HL-60/S4 (cell line): Measurements from ENCODE around the gene CEMIP2.

Source experiments
- in situ Hi-C: fragments of 300-500 bp; cut with MboI; formaldehyde crosslinking; loops from 2 replicates; pipeline ENCODE4 v1.14.3; 2022; ENCODE audit warnings: low sequenced_read_pairs

Gene CEMIP2, protein sequence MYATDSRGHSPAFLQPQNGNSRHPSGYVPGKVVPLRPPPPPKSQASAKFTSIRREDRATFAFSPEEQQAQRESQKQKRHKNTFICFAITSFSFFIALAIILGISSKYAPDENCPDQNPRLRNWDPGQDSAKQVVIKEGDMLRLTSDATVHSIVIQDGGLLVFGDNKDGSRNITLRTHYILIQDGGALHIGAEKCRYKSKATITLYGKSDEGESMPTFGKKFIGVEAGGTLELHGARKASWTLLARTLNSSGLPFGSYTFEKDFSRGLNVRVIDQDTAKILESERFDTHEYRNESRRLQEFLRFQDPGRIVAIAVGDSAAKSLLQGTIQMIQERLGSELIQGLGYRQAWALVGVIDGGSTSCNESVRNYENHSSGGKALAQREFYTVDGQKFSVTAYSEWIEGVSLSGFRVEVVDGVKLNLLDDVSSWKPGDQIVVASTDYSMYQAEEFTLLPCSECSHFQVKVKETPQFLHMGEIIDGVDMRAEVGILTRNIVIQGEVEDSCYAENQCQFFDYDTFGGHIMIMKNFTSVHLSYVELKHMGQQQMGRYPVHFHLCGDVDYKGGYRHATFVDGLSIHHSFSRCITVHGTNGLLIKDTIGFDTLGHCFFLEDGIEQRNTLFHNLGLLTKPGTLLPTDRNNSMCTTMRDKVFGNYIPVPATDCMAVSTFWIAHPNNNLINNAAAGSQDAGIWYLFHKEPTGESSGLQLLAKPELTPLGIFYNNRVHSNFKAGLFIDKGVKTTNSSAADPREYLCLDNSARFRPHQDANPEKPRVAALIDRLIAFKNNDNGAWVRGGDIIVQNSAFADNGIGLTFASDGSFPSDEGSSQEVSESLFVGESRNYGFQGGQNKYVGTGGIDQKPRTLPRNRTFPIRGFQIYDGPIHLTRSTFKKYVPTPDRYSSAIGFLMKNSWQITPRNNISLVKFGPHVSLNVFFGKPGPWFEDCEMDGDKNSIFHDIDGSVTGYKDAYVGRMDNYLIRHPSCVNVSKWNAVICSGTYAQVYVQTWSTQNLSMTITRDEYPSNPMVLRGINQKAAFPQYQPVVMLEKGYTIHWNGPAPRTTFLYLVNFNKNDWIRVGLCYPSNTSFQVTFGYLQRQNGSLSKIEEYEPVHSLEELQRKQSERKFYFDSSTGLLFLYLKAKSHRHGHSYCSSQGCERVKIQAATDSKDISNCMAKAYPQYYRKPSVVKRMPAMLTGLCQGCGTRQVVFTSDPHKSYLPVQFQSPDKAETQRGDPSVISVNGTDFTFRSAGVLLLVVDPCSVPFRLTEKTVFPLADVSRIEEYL (N-terminal part only)

DNA sequence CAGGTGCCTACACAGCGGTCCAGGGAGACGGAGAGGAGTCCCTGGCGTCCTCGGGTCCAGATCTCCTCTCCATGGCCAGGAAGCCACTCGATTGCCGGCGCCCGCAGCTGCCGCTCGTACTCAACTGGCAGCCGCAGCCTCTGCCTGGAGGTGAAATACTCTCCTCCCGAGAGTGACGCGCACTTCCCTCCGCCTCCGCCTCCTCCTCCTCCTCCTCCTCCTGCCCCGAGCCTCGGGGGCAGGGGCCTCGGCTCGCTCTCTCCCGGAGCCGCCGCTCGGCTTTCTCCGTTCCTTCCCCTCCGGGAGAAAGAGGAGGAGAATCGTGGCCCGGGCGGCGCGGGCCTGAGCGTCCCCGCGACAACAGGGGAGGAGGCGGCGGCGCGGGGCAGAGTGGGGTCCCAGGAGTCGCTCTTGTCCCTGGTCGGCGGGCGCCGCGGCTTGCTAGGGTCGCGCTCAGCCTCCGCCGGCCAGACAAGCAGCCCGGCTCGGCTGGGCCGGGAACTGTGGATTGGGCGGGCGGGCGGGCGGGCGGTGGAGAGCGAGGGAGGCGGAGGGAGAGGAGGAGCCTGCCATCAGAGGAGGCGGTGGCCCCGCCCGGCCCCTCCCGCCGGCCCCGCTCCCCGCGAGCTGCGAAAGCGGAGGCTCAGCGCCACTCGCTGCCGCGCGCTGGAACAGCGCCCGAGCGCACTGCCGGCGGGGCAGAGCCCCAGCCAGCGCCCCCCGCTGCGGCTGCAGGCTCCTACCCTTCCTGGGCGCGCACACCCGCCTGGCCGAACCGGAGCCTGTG, at the start of gene CEMIP2:
TSS of gene CEMIP2 (minus strand) at position 126 of the 787 bp plus-strand sequence. CDS start 18,140 bp downstream, outside the sequence.
- in situ Hi-C loops: loop anchor here (25.0 kb wide), 1 partner anchor 156 kb away; no protein-coding TSS in a partner anchor

DNA sequence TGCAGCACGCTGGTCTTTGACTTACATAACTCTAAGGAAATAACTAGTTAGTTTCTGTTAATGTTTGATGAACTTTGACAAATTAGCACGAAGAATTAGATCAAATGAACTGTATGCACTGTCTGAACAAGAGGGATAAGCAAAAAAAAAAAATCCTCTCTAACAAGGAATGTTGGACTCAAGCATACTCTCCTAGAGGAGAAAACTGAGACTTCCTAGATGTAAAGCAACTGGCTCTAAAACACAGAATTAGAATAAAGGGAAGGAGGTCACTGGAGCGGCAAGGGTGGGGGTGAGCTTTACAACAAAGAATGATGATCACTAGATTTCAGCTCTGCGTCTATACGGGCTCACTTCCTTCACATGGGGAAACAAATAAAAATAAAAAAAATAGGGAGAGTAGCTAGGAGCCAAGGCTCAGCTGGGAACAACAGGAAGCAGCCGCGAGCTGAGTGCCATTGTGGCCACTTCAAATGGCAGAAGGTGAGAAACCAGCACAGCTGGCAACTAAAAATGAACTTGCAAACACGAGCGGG, 48.7 kb upstream of the CEMIP2 start:
- in situ Hi-C loops: loop anchor here (10.0 to 25.0 kb wide), 2 partner anchors 208 to 445 kb away; no protein-coding TSS in a partner anchor

DNA sequence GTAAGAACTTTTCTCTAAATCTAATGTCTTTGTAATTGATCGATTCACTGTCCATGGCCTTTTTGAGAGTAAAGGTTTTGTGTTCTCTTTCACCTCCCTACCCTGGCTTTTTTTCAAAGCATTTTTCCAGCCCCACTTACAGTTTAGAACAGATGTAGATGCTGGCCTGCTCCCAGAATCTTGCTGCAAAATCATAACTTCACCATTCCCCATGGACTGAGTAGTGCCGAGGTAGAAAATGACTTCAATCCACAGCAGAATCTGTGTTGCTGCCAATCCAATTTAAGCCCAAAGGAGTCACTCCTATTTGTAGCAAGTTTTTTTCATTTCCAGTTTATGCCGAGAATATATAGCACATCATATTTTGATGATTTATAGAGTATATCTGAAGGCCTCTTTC, 46.5 kb upstream of the CEMIP2 start:
- in situ Hi-C loops: loop anchor here (10.0 to 25.0 kb wide), 2 partner anchors 210 to 447 kb away; no protein-coding TSS in a partner anchor

DNA sequence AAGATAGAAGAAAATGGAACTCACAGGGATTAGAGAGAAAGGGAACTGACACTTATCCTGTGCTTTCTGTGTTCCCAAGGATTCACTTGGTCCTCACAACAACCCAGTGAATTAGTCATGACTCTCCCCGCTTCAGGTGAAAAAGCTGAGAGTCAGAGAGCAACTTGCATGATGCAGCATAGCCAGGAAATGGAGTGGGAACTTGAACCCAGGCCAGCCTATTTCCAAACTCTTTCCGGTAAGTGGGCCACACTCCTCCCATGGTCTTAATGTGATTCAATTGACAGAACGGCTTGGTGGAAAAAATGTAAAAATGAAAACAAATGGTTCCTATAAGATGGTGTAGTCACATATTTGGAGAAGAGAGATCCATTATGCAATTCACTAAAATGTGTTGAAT, 45.9 kb upstream of the CEMIP2 start:
- in situ Hi-C loops: loop anchor here (10.0 to 25.0 kb wide), 2 partner anchors 211 to 448 kb away; no protein-coding TSS in a partner anchor

DNA sequence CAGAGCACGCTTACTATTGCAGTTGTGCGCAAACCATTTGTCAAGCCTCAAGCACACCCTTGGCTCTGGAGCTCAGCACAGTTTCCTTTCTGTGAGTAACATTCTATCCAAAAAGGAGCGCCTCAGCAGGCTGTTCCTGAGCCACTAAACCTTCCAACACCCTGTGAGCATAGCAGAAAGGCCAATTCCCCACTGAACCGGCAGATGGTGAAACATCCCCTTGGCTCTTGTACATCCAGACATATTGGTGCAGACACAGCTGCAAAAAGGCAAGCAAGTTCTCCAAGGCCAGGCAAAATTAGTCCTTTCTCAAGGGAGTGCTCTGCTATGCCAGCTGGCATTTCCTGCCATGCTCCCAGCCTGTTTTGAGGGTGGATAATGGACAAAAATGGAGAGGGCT, 44.1 kb upstream of the CEMIP2 start:
- in situ Hi-C loops: loop anchor here (10.0 to 25.0 kb wide), 2 partner anchors 212 to 450 kb away; no protein-coding TSS in a partner anchor

DNA sequence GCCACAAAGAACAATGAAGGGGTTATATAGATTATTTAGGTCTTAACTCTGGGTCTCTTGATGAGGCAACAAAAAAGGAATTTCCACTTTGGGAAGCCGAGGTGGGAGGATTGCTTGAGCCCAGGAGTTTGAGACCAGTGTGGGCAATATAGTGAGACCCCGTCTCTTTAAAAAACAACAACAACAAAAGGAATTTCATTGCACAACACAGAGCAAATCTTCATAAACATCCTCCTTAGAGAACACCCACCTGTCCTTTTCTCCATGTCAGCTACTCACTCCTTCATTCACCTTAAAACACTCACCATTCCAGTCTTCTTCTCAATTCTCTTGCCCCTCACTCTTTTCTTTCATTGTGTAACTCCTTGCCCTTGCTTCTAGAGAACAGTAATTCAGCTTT, 39.8 kb upstream of the CEMIP2 start:
- in situ Hi-C loops: loop anchor here (25.0 kb wide), 1 partner anchor 454 kb away; no protein-coding TSS in a partner anchor

DNA sequence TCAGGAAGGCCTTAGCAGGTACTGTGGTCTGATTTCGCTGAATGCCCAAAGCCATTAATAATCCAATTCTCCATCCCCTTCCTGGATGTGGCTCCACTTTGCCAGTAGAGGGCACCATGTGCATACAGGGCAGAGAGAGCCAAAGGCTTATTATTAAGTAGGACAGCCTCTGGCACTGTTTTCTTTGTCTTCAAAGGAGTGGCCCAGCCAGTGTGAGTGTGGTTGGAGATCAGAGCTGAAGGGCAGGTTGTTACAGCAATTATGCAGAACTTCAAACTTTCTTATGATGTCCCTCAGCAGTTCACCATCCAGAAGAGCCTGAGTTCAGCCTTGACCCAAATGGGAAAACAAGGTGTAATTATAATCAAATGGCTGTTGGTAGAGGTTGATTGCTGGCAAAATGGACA, 38.6 kb upstream of the CEMIP2 start:
- in situ Hi-C loops: loop anchor here (25.0 kb wide), 1 partner anchor 455 kb away; no protein-coding TSS in a partner anchor

DNA sequence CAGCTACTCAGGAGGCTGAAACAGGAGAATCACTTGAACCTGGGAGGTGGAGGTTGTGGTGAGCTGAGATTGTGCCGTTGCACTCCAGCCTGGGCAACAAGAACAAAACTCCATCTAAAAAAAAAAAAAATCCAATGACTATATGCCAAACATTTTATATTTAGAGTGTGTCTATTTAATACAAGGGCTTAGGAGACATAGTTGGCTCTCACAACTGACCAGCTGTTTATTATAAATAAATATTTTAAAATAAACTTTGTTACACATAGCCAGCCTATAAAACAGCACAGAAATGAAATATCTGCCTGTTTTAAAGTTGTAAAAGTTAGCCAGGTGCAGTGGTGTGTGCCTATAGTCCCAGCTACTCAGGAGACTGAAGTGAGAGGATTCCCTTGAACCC, 36.8 kb upstream of the CEMIP2 start:
- in situ Hi-C loops: loop anchor here (25.0 kb wide), 1 partner anchor 457 kb away; no protein-coding TSS in a partner anchor

DNA sequence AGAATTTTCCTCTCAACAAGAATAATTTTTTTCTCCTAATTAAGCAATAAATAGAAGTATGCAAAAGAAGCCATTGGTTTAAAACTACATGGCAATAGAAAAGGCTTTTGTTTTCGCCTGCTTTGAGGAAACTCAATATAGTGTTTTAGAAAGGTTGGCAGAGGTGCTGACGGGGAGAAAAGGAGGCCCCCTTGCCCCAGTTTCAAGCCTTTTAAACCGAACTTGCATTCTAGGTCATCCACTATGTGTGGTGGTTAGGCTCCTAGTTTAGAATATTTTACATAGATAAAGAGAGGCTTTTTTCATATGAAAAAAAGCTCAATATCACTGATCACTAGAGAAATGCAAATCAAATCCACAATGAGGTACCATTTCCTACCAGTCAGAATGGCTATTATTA, 33.5 kb upstream of the CEMIP2 start:
- in situ Hi-C loops: loop anchor here (25.0 kb wide), 1 partner anchor 460 kb away; no protein-coding TSS in a partner anchor

DNA sequence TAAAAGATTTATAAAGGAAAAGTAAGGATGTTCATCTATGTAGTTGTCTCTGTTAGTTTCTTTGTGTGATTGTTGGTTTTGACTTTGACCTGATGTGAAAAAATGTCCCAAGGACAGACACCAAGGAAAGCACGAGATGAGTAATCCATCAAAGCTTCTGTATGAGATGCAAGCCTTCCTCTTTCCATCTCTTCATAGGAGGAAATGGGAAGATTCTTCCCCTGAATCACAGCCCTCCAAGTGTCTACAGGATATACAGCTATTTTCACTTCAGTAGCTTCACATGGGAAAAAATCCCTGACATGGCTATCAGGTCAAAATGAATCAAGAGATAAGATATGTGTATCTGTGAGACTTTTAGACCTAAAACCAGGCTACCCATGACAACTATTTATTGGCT, 29.0 kb upstream of the CEMIP2 start:
- in situ Hi-C loops: no loop called here

DNA sequence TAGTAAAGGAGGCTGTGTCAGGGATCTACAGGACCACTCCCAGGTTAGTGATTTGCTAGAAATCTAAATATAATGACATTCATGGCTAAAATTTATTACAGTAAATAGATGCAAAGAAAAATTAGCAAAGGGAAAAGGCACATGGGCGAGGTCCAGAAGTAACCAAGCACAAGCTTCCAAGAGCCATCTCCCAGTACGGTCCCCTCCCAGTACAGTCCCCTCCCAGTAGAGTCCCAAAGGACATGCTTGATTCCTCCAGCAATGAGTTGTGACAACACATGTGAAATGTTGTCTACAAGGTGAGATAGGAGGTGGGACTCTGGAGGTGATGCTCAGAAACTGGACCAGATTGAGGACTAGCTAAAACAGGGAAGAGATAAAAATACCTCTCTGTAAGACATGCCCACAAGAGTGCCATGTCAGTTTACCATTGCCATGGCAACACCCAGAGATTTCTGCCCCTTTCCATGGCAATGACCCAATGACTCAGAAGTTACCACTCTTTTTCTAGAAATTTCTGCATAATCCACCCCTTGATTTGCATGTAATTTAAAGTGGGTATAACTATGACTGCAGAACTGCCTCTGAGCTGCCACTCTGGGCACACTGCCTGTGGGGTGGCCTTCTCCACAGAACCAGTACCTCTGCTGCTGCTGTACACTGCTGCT, 27.9 kb upstream of the CEMIP2 start:
- in situ Hi-C loops: no loop called here

DNA sequence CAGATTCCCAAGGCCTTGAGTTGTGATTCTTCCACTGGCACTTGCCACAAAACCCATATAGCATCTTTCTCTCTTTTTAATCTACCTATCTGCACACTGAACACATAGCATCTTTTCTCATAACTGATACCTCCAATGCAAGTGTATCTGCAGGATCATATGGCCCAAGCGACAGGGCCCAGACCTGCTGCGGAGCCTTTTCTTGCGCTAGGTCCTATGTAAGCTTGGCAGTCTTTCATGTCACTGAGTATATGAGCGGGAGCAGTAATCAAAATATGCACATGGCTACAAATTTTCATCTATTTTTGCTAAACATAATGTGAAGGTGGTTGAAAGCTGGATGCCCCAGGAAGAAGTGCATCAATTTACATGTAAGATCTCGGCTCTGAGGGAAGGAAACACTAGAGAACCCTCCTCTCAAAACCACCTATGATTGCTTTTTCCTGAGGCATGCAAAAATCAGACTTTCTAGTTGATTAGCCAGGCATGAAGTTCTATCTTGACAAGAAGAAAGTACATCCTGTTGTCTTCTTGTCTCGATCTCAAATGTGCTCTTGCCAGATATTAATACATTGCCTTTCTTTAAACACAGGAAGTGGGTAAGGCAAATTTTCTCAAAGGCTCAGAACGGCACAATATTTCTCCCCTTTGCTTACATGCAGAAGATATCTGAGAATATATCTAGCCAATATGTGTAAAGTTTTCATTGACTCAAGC, 26.9 kb upstream of the CEMIP2 start:
- in situ Hi-C loops: no loop called here

DNA sequence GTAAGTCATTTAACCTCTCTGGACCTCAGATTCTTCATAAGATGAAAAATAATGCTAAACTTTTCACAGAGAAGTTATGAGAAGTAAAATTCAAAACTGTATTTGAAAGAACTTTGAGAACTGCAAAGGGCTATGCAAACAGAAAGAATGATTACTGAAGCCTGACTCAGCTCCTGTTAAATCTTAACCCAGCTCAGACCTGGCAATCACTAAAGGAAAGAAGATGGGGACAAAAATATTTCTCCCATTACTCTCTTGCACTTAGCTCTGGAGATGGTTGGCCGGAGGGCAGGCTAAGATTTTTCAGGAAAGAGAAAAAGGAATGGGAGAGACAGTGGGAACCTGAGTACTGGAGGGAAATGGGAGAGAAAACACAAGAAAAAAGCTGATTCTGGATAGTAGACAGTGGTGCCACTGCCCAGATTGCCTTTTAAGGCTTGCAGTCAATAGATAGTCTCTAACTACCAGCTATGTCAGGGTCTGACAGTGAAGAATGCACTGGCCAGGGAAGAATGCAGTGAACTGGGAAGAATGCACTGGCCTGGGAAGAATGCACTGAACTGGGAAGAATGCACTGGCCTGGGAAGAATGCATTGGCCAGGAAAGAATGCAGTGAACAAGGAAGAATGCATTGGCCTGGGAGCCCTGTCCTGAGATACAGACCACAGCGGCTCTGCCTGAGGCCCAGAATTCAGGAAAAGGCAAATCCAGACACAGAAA, 25.2 kb upstream of the CEMIP2 start:
- in situ Hi-C loops: no loop called here

DNA sequence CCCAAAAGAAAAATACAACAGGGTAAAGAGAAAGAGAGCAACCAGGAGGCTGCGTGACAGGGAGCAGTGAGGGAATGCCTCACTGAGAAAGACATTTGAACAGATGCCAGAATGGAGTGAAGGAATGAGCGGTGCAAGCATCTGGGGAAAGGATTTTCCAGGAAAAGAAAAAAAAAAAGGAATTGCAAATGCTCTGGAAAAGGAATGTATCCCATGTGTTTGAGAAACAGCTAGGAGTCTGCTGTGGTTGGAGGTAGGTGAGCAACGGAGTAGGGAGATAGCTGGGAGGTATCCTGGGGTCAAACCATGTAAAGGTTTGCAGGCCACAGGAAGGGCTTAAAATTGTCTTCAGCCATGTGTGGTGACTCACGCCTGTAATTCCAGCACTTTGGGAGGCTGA, 23.6 kb upstream of the CEMIP2 start:
- in situ Hi-C loops: no loop called here

DNA sequence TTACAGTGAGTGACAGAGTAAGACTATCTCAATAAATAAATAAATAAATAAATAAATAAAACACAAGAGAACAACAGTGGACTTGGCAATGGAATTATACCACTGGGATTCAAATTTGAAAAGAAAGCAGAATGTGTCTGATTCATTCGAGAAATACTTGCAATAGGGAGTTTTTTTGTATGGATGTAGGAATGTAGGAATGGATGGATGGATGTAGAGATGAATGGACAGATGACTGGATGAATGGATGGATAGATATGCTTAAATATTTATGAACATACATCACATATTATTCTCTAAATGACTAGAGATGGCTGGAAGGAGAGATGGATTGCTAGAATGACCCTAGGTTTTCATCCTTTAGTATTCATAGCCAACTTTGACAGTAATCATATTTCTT, 22.0 kb upstream of the CEMIP2 start:
- in situ Hi-C loops: no loop called here

DNA sequence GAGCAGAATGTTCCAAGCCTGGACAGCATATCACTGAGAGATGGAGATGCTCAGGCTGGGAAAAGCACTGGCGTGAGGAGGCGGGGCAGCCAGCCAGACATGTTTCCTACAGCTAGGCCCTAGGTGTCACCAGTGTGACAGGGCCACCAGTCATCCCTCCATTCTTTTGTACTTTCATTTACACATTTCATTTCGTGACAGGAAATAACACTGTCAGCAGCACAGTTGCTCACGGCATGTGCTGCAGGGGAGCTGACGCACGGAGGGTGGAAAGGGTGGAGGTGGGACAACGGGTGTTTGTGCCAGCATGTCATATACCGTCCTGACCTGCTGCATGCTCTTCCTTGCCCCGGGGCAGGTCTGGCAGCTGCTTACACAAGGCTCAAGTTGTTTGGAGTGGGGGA, 14.8 kb upstream of the CEMIP2 start:
- in situ Hi-C loops: no loop called here

DNA sequence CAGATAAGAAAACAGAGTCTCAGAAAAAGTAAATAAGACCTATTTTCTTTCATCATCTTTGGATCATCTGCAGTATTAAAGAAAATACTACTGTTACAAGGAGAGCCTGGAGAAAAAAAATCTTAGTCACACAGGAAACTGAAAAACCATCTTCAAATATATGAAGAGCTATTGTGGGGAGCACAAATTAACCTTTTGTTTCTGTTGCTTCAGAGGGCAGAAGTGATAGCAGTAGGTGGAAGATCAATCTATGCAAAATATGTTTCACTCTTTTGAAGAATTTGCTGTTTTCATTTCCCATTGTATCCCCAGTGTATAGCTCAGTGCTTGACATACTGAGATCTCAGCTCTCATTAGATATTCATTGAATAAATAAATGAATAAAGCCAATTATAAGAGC, 13.1 kb upstream of the CEMIP2 start:
- in situ Hi-C loops: no loop called here

DNA sequence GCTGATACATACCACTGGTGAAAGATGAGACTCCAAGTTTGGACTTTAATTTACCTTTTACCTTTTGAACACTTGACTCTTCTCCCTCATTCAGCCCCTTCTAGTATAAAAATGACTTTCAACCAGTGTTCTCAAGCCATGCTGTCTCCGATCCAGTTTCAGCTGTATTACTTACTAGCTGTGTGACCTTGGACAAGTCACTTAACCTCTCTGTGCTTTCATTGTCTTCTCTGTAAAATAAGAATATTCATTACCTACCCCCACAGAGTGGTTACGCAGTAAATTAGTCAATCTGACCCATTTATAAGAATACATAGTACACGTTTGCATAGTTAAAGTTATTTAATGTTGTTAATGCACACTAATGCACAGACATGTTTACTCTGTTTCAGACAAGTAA, 12.6 kb upstream of the CEMIP2 start:
- in situ Hi-C loops: no loop called here
